ENCODE results near the gene FGFRL1.

- no peak for TF ChIP-seq CTCF (IDR thresholded peaks at IDR 0.05; ENCODE audit: low read depth, low read length)
- TF ChIP-seq EZH2phosphoT487 (IDR thresholded peaks at IDR 0.05; ENCODE audit: low read depth): no peak
Observed at GRCh38 chr4:1002631-1003251, 8.7 kb upstream of the FGFRL1 start.
